Keratinocyte (primary cell): ENCODE data around the gene CERT1. TPM values are rescaled to one million over a fixed set of nuclear protein-coding genes. Genes with fewer than 3 reads are reported as not detected.

ENCODE experiments used
- DNase-seq: peaks from one replicate; pipeline ENCODE4 v3.0.0-alpha.2; 2011; ENCODE audit warnings: low read depth, missing footprints, low spot score
- FAIRE-seq: peaks from 2 replicates; lab custom pipeline; 2011; peaks lifted over from hg19 to GRCh38; lab: Jason Lieb, UNC
- H2AFZ ChIP-seq: 2 replicates; pipeline ENCODE4 v1.6.0; 2012; ENCODE audit warnings: low read length, control low read depth, inconsistent platforms; ENCODE audit not compliant: control insufficient read depth
- H3K27ac ChIP-seq: 2 replicates; pipeline ENCODE4 v1.5.1; 2011; ENCODE audit warnings: low read length; ENCODE audit not compliant: control insufficient read depth, insufficient read depth
- H3K27me3 ChIP-seq: 3 replicates; pipeline ENCODE4 v1.6.0; 2011; ENCODE audit warnings: low read length; ENCODE audit not compliant: control insufficient read depth, insufficient read depth; ENCODE audit errors: extremely low read depth
- H3K36me3 ChIP-seq, 2 experiments: 2 replicates in 1 of 2; 3 replicates in 1 of 2; pipeline ENCODE4 v1.5.1; 2011; ENCODE audit warnings: low read length in 2 of 2, mild to moderate bottlenecking in 1 of 2; ENCODE audit not compliant: control insufficient read depth in 2 of 2, insufficient read depth in 2 of 2; ENCODE audit errors: extremely low read depth in 1 of 2
- H3K4me1 ChIP-seq: 3 replicates; pipeline ENCODE4 v1.5.1; 2011; ENCODE audit warnings: low read length; ENCODE audit not compliant: control insufficient read depth, insufficient read depth; ENCODE audit errors: extremely low read depth
- H3K4me2 ChIP-seq: 3 replicates; pipeline ENCODE4 v1.6.0; 2011; ENCODE audit warnings: low read depth, low read length; ENCODE audit not compliant: control insufficient read depth, insufficient read depth; ENCODE audit errors: extremely low read depth
- H3K4me3 ChIP-seq, 3 experiments: fragments of 200-600 bp in 1 of 3; sonication (generic) in 1 of 3; 2 replicates in 2 of 3; 3 replicates in 1 of 3; pipeline ENCODE4 v1.5.1; 2011 to 2016; ENCODE audit warnings: low read length in 3 of 3, mild to moderate bottlenecking in 3 of 3, control low read depth in 2 of 3, inconsistent platforms in 1 of 3, low read depth in 1 of 3, mixed read lengths in 1 of 3, mixed run types in 1 of 3, moderate library complexity in 1 of 3; ENCODE audit not compliant: control insufficient read depth in 2 of 3, insufficient read depth in 2 of 3; ENCODE audit errors: extremely low read depth in 1 of 3
- H3K79me2 ChIP-seq: 2 replicates; pipeline ENCODE4 v1.6.0; 2012; ENCODE audit warnings: low read length; ENCODE audit not compliant: control insufficient read depth, insufficient read depth
- H3K9ac ChIP-seq: 3 replicates; pipeline ENCODE4 v1.6.0; 2011; ENCODE audit warnings: low read length; ENCODE audit not compliant: control insufficient read depth, insufficient read depth; ENCODE audit errors: extremely low read depth
- H3K9me1 ChIP-seq: 3 replicates; pipeline ENCODE4 v1.6.0; 2011; ENCODE audit warnings: low read length; ENCODE audit not compliant: control insufficient read depth, insufficient read depth; ENCODE audit errors: extremely low read depth
- H3K9me3 ChIP-seq: 2 replicates; pipeline ENCODE4 v1.5.1; 2012; ENCODE audit warnings: low read depth, low read length; ENCODE audit not compliant: control insufficient read depth
- H4K20me1 ChIP-seq: 3 replicates; pipeline ENCODE4 v1.6.0; 2011; ENCODE audit warnings: low read length; ENCODE audit not compliant: control insufficient read depth, insufficient read depth; ENCODE audit errors: extremely low read depth
- EZH2 ChIP-seq: IDR thresholded peaks from one replicate; pipeline ENCODE4 v1.6.1; 2012; ENCODE audit warnings: inconsistent platforms, mild to moderate bottlenecking, low read length, moderate library complexity
- dilution Hi-C: fragments of 300-500 bp; cut with MboI; formaldehyde crosslinking; loops from one replicate; pipeline ENCODE4 v1.7.0; 2020; ENCODE audit warnings: low sequenced_read_pairs; ENCODE audit not compliant: extremely low pct_ligation_motif_present
- polyA plus RNA-seq, 5 experiments: library from polyadenylated mRNA; depleted of rRNA in 3 of 5; stranded (reverse) in 3 of 5; stranded (forward) in 1 of 5; unstranded in 1 of 5; fragments of >200 nt; gene quantifications; 1 replicate in 1 of 5; 2 replicates in 3 of 5; 3 replicates in 1 of 5; pipeline versions ENCODE4 v1.2.1 to v1.2.3, GENCODE V29; 2011 to 2012; ENCODE audit warnings: missing spikeins in 2 of 5, low read depth in 1 of 5, low replicate concordance in 1 of 5
- TF ChIP-seq, protein P1 (sequence below), 3 experiments: IDR thresholded peaks in 1 of 3; conservative IDR thresholded peaks in 1 of 3; optimal IDR thresholded peaks in 1 of 3; 2 replicates in 2 of 3; 3 replicates in 1 of 3; pipeline versions ENCODE3 to v1.5.1; 2011; ENCODE audit warnings: low read length in 3 of 3, mild to moderate bottlenecking in 3 of 3, moderate library complexity in 2 of 3, control low read depth in 1 of 3, inconsistent platforms in 1 of 3; ENCODE audit not compliant: insufficient read depth in 2 of 3; ENCODE audit errors: extremely low read depth in 1 of 3

CERT1 gene
- polyA plus RNA-seq, 1 donor (not counting 4 experiments of a cell fraction or from before 2014, with no cell fraction given), result 20.8 TPM

DNA sequence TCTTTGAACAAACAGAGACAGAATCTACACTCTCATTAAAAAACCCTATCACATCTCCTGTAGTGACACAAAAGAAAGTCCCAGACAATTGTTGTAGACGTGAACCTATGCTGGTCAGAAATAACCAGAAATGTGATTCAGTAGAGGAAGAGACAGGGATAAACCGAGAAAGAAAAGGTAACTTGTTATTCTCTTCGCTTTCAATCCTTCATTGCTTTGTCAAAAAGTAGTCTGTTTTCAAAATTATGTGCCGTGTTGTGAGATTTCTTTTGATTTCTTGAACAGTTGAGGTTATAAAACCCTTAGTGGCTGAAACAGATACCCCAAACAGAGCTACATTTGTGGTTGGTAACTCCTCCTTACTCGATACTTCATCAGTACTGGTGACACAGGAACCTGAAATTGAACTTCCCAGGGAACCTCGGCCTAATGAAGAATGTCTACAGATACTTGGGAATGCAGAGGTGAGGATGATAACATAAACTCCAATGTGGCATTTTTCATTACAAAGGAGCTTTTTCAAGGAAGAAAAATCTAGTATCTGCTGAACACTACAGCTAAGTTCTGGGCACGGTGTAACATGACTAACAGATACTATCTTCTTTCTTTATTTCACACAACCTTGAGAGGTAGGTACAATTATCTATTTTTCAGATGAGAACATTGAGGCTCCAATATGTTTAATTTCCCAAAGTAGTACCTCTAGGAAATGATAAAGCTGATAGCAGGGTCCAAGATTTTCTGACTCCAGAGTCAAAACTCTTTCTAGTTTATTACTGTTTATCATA, 160.1 kb downstream of the CERT1 start:
- no peaks in the 10 kb centered on the region for H3K9me1 ChIP-seq
- no peaks in the 10 kb centered on the region for H3K9me3 ChIP-seq
- H3K4me3 ChIP-seq, result no peak overlapping the region
- H2AFZ ChIP-seq, result no peak overlapping the region
- H3K27me3 ChIP-seq, result no peaks in the 10 kb centered on the region
- DNase-seq (no peak), FAIRE-seq (peak; percentile 63)
- H3K4me1 ChIP-seq, result no peaks in the 10 kb centered on the region
- H4K20me1 ChIP-seq, result no peaks in the 10 kb centered on the region
- no peak overlapping the region for H3K9ac ChIP-seq
- peaks cover 32 to 52% of the 10 kb centered on the region in 2 experiments for H3K36me3 ChIP-seq
- no peak overlapping the region for H3K4me2 ChIP-seq
- H3K27ac ChIP-seq, result no peak overlapping the region
- peaks cover 41% of the 10 kb centered on the region for H3K79me2 ChIP-seq
- dilution Hi-C loops, result no loop called here
- TF ChIP-seq EZH2, result no peak
- TF ChIP-seq, protein P1, sequence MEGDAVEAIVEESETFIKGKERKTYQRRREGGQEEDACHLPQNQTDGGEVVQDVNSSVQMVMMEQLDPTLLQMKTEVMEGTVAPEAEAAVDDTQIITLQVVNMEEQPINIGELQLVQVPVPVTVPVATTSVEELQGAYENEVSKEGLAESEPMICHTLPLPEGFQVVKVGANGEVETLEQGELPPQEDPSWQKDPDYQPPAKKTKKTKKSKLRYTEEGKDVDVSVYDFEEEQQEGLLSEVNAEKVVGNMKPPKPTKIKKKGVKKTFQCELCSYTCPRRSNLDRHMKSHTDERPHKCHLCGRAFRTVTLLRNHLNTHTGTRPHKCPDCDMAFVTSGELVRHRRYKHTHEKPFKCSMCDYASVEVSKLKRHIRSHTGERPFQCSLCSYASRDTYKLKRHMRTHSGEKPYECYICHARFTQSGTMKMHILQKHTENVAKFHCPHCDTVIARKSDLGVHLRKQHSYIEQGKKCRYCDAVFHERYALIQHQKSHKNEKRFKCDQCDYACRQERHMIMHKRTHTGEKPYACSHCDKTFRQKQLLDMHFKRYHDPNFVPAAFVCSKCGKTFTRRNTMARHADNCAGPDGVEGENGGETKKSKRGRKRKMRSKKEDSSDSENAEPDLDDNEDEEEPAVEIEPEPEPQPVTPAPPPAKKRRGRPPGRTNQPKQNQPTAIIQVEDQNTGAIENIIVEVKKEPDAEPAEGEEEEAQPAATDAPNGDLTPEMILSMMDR (optimal IDR thresholded peaks at IDR 0.05 in 1 of 3, IDR thresholded peaks at IDR 0.05 in 1 of 3, conservative IDR thresholded peaks at IDR 0.05 in 1 of 3; ENCODE audit: extremely low read depth in 1 of 3, insufficient read depth in 2 of 3, low read length in 3 of 3), result no peak

DNA sequence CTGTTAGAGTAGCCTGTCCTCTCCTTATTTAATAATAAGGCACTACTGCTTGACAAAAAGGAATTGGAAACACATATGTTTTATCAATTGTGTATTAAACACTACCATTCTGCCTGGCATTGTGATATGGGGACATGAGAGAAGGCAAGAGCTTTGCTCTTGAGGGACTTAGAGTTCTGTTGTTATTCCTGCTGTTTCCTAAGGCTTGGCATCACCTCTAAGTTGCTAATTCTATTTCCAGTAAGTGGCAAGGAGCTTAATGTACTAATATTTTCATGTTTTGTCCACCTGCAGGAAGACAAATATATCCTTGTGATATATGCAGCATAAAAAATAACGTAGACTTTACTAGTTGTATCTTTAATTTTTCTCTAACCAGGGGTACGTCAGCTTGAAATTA, 161.8 kb downstream of the CERT1 start:
- H3K27ac ChIP-seq, result no peak overlapping the region
- peaks cover 53% of the 10 kb centered on the region for H3K79me2 ChIP-seq
- DNase-seq (no peak), FAIRE-seq (no peak)
- H3K9me1 ChIP-seq, result no peaks in the 10 kb centered on the region
- no peak overlapping the region for H3K4me2 ChIP-seq
- H3K9ac ChIP-seq, result no peak overlapping the region
- TF ChIP-seq, protein P1 (optimal IDR thresholded peaks at IDR 0.05 in 1 of 3, IDR thresholded peaks at IDR 0.05 in 1 of 3, conservative IDR thresholded peaks at IDR 0.05 in 1 of 3; ENCODE audit: extremely low read depth in 1 of 3, insufficient read depth in 2 of 3, low read length in 3 of 3), result no peak
- no peak for TF ChIP-seq EZH2
- no peaks in the 10 kb centered on the region for H3K9me3 ChIP-seq
- peaks cover under 1% of the 10 kb centered on the region for H4K20me1 ChIP-seq
- H3K27me3 ChIP-seq, result no peaks in the 10 kb centered on the region
- H2AFZ ChIP-seq, result no peak overlapping the region
- peaks cover 31 to 54% of the 10 kb centered on the region in 2 experiments for H3K36me3 ChIP-seq
- dilution Hi-C loops, result no loop called here
- H3K4me3 ChIP-seq, result no peak overlapping the region
- no peaks in the 10 kb centered on the region for H3K4me1 ChIP-seq
